Esophagus squamous epithelium (tissue), 4 donors: Measurements from ENCODE around the gene RPTOR.

Source experiments
- POLR2A ChIP-seq, 4 donors: fragments of 450-650 bp; IDR thresholded peaks; one replicate each; pipeline ENCODE4 v1.6.1; 2017; ENCODE audit warnings: antibody characterized with exemption in 4 of 4, mild to moderate bottlenecking in 4 of 4, moderate library complexity in 3 of 4
- TF ChIP-seq, protein P1 (sequence below), 6 experiments: fragments of 450-650 bp in 4 of 6; fragments of 200-600 bp in 2 of 6; sonication (generic) in 2 of 6; IDR thresholded peaks; one replicate each; pipeline ENCODE4 v1.5.1; 2016 to 2019; ENCODE audit warnings: antibody characterized with exemption in 6 of 6, mild to moderate bottlenecking in 4 of 6, moderate library complexity in 4 of 6

DNA sequence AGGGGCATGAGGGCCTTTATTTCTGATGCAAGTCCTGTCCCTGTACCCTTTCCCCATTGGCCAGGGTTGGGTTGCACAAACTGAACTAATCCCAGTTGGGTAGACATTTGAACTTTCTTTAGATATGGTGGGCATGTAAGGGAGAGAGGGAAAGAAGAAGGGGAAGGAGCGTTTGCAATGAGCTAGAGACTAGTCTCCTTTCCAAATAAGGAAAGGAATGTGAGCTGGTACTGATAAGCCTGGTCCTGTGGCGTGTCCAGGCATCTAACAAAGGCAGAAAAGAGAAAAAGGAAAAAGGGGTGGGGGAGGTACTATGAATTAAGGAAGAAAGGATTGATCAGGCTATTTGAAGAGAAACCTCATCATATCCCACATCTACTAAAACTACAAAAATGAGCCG lies 467.3 kb downstream of the RPTOR start:
- TF ChIP-seq, protein P1, sequence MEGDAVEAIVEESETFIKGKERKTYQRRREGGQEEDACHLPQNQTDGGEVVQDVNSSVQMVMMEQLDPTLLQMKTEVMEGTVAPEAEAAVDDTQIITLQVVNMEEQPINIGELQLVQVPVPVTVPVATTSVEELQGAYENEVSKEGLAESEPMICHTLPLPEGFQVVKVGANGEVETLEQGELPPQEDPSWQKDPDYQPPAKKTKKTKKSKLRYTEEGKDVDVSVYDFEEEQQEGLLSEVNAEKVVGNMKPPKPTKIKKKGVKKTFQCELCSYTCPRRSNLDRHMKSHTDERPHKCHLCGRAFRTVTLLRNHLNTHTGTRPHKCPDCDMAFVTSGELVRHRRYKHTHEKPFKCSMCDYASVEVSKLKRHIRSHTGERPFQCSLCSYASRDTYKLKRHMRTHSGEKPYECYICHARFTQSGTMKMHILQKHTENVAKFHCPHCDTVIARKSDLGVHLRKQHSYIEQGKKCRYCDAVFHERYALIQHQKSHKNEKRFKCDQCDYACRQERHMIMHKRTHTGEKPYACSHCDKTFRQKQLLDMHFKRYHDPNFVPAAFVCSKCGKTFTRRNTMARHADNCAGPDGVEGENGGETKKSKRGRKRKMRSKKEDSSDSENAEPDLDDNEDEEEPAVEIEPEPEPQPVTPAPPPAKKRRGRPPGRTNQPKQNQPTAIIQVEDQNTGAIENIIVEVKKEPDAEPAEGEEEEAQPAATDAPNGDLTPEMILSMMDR (IDR thresholded peaks at IDR 0.05) = no peak
- TF ChIP-seq POLR2A (IDR thresholded peaks at IDR 0.05) = no peak
